Fibroblast of mammary gland (primary cell): ENCODE data around the gene CDH22.

Experiments used
- DNase-seq: peaks from one replicate; pipeline ENCODE4 v3.0.0-alpha.2; 2010; ENCODE audit warnings: low read depth
- H3K4me3 ChIP-seq: 2 replicates; pipeline ENCODE4 v1.5.1; 2011; ENCODE audit warnings: low read depth, mild to moderate bottlenecking, low read length, moderate library complexity; ENCODE audit not compliant: control insufficient read depth
- CTCF ChIP-seq: conservative IDR thresholded peaks from 2 replicates; pipeline ENCODE4 v1.5.1; 2011; ENCODE audit warnings: low read depth, low read length, inconsistent platforms; ENCODE audit not compliant: control insufficient read depth, insufficient read depth

The CDH22 gene

GRCh38 chr20:46323557-46323956, 15.3 kb upstream of the CDH22 start:
- TF ChIP-seq CTCF, result no peak
- H3K4me3 ChIP-seq, result no peak overlapping the region
- no peak for DNase-seq

- DNase-seq, result no peak
- no peak for TF ChIP-seq CTCF
- H3K4me3 ChIP-seq, result no peak overlapping the region
Observed at GRCh38 chr20:46322641-46323040, 14.3 kb upstream of the CDH22 start.

GRCh38 chr20:46317685-46318177, 9.4 kb upstream of the CDH22 start:
- TF ChIP-seq CTCF, result no peak
- no peak overlapping the region for H3K4me3 ChIP-seq
- DNase-seq, result no peak

GRCh38 chr20:46316984-46317684, 8.8 kb upstream of the CDH22 start:
- no peak for TF ChIP-seq CTCF
- no peak for DNase-seq
- H3K4me3 ChIP-seq, result no peak overlapping the region

GRCh38 chr20:46315311-46315710, 7.0 kb upstream of the CDH22 start:
- DNase-seq, result no peak
- TF ChIP-seq CTCF, result no peak
- no peak overlapping the region for H3K4me3 ChIP-seq

GRCh38 chr20:46312945-46313861, 4.9 kb upstream of the CDH22 start:
- no peak for DNase-seq
- TF ChIP-seq CTCF, result no peak

More at GRCh38 chr20:46312945-46313861, 4.9 kb upstream of the CDH22 start:
- no peak overlapping the region for H3K4me3 ChIP-seq
